ENCODE data around the gene UBR4. TPM values are rescaled to one million over a fixed set of nuclear protein-coding genes. Genes with fewer than 3 reads are reported as not detected.
A peak's percentile ranks its signal among the peaks of the same experiment; 100 is the strongest.

UBR4 gene
- total RNA-seq, 4 donors from 2014 or later = 140 to 418 (median 223) TPM

GRCh38 chr1:19204446-19205266 lies 5.4 kb downstream of the UBR4 start:
- DNase-seq = no peak
- Histone ChIP-seq H3K4me1 (peaks cover 29 to 73% (median 46%) of the 10 kb centered on the region in 4 donors), H3K4me3 (no peak overlapping the region), H3K27me3 (no peaks in the 10 kb centered on the region), H3K9me3 (no peaks in the 10 kb centered on the region), H3K27ac (peak overlapping the region in 2 of 4 donors; percentile 3 to 14), H3K36me3 (peaks cover 0 to 9% (median 4%) of the 10 kb centered on the region in 4 donors)
- TF ChIP-seq POLR2AphosphoS5 (IDR thresholded peaks at IDR 0.05) (no peak), POLR2A (IDR thresholded peaks at IDR 0.05) (no peak), CTCF (IDR thresholded peaks at IDR 0.05) (no peak), EP300 (IDR thresholded peaks at IDR 0.05; ENCODE audit: low read depth) (no peak)
- in situ Hi-C loops (cut with MboI; ENCODE audit: low pct_ligation_motif_present in 1 of 4, low pct_unique_long_range_greater_than_20kb in 1 of 4, low sequenced_read_pairs in 3 of 4) (no loop called here), intact Hi-C loops (cut with DNase I; ENCODE audit: low total_unique reads) (no loop called here)
- 75 to 86% methylated on average over 4 to 6 of the region's 6 CpGs for WGBS, 2 donors (ENCODE audit: low coverage in 1 of 2)

GRCh38 chr1:19203440-19203839 lies 6.6 kb downstream of the UBR4 start:
- Histone ChIP-seq H3K36me3 (peaks cover 0 to 20% (median 7%) of the 10 kb centered on the region in 4 donors), H3K27me3 (no peaks in the 10 kb centered on the region), H3K4me1 (peaks cover 24 to 64% (median 38%) of the 10 kb centered on the region in 4 donors), H3K9me3 (no peaks in the 10 kb centered on the region), H3K4me3 (no peak overlapping the region), H3K27ac (peak overlapping the region in 3 of 4 donors; percentile 14 to 27 (median 25))
- intact Hi-C loops (cut with DNase I; ENCODE audit: low total_unique reads) (no loop called here), in situ Hi-C loops (cut with MboI; ENCODE audit: low pct_ligation_motif_present in 1 of 4, low pct_unique_long_range_greater_than_20kb in 1 of 4, low sequenced_read_pairs in 3 of 4) (no loop called here)
- no peak for DNase-seq
- 59 to 71% methylated on average over 2 of the region's 2 CpGs for WGBS, 2 donors (ENCODE audit: low coverage in 1 of 2)
- TF ChIP-seq POLR2AphosphoS5 (IDR thresholded peaks at IDR 0.05) (no peak), CTCF (IDR thresholded peaks at IDR 0.05) (no peak), POLR2A (IDR thresholded peaks at IDR 0.05) (no peak), EP300 (IDR thresholded peaks at IDR 0.05; ENCODE audit: low read depth) (no peak)

GRCh38 chr1:19202396-19202795 lies 7.7 kb downstream of the UBR4 start:
- WGBS, 2 donors (ENCODE audit: low coverage in 1 of 2) = 71% methylated on average over 3 of the region's 3 CpGs; no CpG with 5 or more reads in 1 of the 2 donors

More at GRCh38 chr1:19202396-19202795, 7.7 kb downstream of the UBR4 start:
- in situ Hi-C loops (cut with MboI; ENCODE audit: low pct_ligation_motif_present in 1 of 4, low pct_unique_long_range_greater_than_20kb in 1 of 4, low sequenced_read_pairs in 3 of 4) (no loop called here), intact Hi-C loops (cut with DNase I; ENCODE audit: low total_unique reads) (no loop called here)
- no peak overlapping the region for H3K27ac ChIP-seq
- H3K9me3 ChIP-seq = no peaks in the 10 kb centered on the region
- H3K4me1 ChIP-seq = peaks cover 16 to 53% (median 28%) of the 10 kb centered on the region in 4 donors
- H3K27me3 ChIP-seq = no peaks in the 10 kb centered on the region
- no peak for DNase-seq
- H3K36me3 ChIP-seq = peaks cover 1 to 31% (median 14%) of the 10 kb centered on the region in 4 donors
- no peak overlapping the region for H3K4me3 ChIP-seq
- TF ChIP-seq CTCF (IDR thresholded peaks at IDR 0.05) = no peak
- no peak for TF ChIP-seq EP300 (IDR thresholded peaks at IDR 0.05; ENCODE audit: low read depth)
- no peak for TF ChIP-seq POLR2A (IDR thresholded peaks at IDR 0.05)
- no peak for TF ChIP-seq POLR2AphosphoS5 (IDR thresholded peaks at IDR 0.05)

All from transverse colon (tissue), 4 donors.